RWPE2 (cell line): ENCODE results near the gene CCT7.

Experiments
- ATAC-seq: fragments of 200-7000 bp; cut with Tn5 transposase; 3 replicates; pipeline ENCODE4 v1.9.1; 2021; ENCODE audit warnings: low read depth
- DNase-seq: peaks from one replicate; pipeline ENCODE4 v3.0.0-alpha.2; 2020; ENCODE audit warnings: low spot score
- H3K27ac ChIP-seq: fragments of 450-650 bp; 2 replicates; pipeline ENCODE4 v1.5.1; 2017; ENCODE audit warnings: mild to moderate bottlenecking; ENCODE audit not compliant: poor library complexity, severe bottlenecking
- H3K27me3 ChIP-seq: fragments of 250-450 bp; sonication (Bioruptor Pico); 2 replicates; pipeline ENCODE4 v1.5.1; 2021; ENCODE audit warnings: mild to moderate bottlenecking, moderate library complexity; ENCODE audit not compliant: insufficient read depth, poor library complexity, severe bottlenecking
- H3K36me3 ChIP-seq: fragments of 250-450 bp; sonication (Bioruptor Pico); 2 replicates; pipeline ENCODE4 v1.5.1; 2020; ENCODE audit warnings: low read depth, mild to moderate bottlenecking, moderate library complexity
- H3K4me1 ChIP-seq: fragments of 250-450 bp; sonication (Bioruptor Pico); 2 replicates; pipeline ENCODE4 v1.5.1; 2021; ENCODE audit warnings: mild to moderate bottlenecking, moderate library complexity; ENCODE audit not compliant: insufficient read depth, poor library complexity, severe bottlenecking
- H3K4me3 ChIP-seq: fragments of 250-450 bp; sonication (Bioruptor Pico); 2 replicates; pipeline ENCODE4 v1.5.1; 2021; ENCODE audit warnings: mild to moderate bottlenecking, moderate library complexity; ENCODE audit not compliant: severe bottlenecking
- H3K9me3 ChIP-seq: fragments of 250-450 bp; sonication (Bioruptor Pico); 2 replicates; pipeline ENCODE4 v1.5.1; 2021; ENCODE audit warnings: mild to moderate bottlenecking, moderate library complexity; ENCODE audit not compliant: severe bottlenecking
- TF ChIP-seq, protein P1 (sequence below): fragments of 450-650 bp; IDR thresholded peaks from one replicate; pipeline ENCODE4 v1.5.1; 2017; ENCODE audit warnings: mild to moderate bottlenecking, moderate library complexity; ENCODE audit not compliant: poor library complexity, severe bottlenecking

The CCT7 gene

DNA sequence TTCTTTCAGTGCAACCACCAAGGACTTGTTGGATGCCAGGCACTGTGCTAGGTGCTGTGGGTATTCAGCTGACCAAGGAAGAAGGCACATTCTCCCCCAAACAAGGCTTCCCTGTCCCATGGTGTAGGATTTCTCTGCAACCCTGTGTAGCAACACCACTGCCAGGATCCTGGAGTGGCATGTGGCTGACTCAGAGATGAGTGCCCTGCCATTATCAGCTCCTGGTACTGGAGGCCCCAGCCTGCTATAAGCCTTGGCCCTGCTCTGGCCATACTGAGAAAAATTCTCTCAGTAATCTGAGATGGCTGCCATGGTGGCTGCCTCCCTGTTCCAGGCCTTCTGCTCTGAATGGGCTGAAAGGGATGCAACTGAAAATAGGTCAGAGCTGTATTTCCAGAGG lies 15.8 kb upstream of the CCT7 start:
- Histone ChIP-seq H3K4me3 (no peak overlapping the region), H3K9me3 (no peaks in the 10 kb centered on the region), H3K4me1 (peaks cover 7% of the 10 kb centered on the region), H3K27ac (no peak overlapping the region), H3K36me3 (peaks cover 23% of the 10 kb centered on the region; the same call in 1 of the 2 replicates), H3K27me3 (no peaks in the 10 kb centered on the region)
- ATAC-seq (peak; percentile 62), DNase-seq (no peak)
- TF ChIP-seq, protein P1, sequence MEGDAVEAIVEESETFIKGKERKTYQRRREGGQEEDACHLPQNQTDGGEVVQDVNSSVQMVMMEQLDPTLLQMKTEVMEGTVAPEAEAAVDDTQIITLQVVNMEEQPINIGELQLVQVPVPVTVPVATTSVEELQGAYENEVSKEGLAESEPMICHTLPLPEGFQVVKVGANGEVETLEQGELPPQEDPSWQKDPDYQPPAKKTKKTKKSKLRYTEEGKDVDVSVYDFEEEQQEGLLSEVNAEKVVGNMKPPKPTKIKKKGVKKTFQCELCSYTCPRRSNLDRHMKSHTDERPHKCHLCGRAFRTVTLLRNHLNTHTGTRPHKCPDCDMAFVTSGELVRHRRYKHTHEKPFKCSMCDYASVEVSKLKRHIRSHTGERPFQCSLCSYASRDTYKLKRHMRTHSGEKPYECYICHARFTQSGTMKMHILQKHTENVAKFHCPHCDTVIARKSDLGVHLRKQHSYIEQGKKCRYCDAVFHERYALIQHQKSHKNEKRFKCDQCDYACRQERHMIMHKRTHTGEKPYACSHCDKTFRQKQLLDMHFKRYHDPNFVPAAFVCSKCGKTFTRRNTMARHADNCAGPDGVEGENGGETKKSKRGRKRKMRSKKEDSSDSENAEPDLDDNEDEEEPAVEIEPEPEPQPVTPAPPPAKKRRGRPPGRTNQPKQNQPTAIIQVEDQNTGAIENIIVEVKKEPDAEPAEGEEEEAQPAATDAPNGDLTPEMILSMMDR = no peak

DNA sequence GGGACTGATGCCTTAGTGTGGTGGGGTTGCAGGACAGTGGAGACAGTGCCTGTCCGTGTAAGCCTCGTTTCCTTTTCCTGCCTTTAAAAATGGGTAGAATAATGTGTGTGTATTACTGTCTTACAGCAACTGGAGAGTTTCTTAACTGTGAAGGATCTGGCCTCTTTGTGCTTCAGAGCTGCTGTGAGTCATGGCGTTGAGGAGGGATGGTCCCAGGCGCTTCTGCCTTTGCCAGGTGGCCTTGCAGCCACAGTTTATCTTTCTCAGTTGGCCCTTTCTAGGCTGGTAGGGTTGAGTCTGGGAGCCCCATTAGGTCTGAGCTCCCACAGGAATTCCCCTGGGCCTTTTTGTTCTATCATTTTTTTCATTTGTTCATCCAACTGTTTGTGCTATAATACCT lies 10.3 kb upstream of the CCT7 start:
- H3K4me3 ChIP-seq = no peak overlapping the region
- H3K27me3 ChIP-seq = no peaks in the 10 kb centered on the region
- ATAC-seq (no peak), DNase-seq (no peak)
- TF ChIP-seq, protein P1 = no peak
- no peaks in the 10 kb centered on the region for H3K9me3 ChIP-seq
- H3K27ac ChIP-seq = no peak overlapping the region
- H3K36me3 ChIP-seq = peaks cover 26% of the 10 kb centered on the region
- no peaks in the 10 kb centered on the region for H3K4me1 ChIP-seq

DNA sequence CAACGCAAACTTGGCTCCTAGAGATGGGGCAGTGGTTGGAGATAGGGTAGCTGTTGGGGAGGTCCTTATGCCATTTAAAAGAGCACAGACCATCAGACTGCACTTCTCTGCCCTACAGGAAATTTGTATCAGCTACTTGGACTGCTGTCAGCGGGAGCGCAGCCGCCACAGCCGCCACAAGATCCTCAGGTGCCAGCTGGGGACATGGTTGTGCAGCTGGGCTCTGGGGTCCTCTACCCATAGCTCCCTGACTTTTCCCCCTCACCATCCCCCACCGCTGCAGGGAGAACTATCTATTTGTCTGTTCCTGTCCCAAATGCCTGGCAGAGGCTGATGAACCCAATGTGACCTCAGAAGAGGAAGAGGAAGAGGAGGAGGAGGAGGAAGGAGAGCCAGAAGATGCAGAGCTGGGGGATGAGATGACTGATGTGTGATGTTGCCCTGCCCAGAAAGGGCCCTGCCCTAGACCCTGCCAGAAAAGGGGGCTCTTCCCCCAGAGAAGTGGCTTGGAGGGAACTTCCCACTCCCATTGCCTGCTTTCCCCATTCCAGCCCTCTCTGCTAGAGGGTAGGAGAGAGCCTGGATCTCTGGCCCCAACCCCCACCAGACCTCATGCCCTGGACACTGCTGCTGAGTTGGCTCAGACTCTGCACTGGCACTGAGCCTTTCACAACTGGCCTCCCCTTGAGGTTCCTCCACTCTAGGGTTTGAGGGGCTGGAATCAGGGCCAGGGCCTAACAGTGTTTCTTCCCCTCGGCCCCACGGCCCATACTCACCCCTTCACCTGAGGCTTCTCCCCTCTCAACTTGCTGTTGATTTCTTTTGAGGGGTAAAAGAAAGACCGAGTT lies 8.4 kb upstream of the CCT7 start:
- ATAC-seq (no peak), DNase-seq (no peak)
- H3K27ac ChIP-seq = no peak overlapping the region
- H3K4me1 ChIP-seq = no peaks in the 10 kb centered on the region
- no peak overlapping the region for H3K4me3 ChIP-seq
- no peaks in the 10 kb centered on the region for H3K9me3 ChIP-seq
- no peaks in the 10 kb centered on the region for H3K27me3 ChIP-seq
- TF ChIP-seq, protein P1 = no peak
- H3K36me3 ChIP-seq = peaks cover 16% of the 10 kb centered on the region

DNA sequence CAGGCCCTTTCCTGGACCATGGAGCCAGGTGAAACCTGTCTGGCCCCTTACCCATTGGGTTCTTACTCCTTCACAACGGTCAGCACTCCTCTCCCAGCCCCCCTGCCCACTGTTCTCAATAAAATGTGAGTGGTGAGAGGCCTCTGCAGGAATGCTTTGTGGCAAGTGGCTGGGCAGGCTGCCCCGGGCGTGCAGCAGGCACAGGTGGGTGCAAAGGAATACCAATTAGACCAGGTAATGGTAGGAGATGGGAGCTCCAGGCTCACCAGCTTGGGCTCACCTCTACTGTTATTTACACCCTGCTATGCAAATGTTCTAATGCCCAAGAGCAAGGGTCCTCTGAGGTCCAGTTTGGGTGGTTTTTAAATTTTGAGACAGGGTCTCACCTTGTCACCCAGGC lies 7.0 kb upstream of the CCT7 start:
- ATAC-seq = no peak
- Histone ChIP-seq H3K4me1 (no peaks in the 10 kb centered on the region), H3K9me3 (no peaks in the 10 kb centered on the region), H3K27ac (no peak overlapping the region), H3K27me3 (no peaks in the 10 kb centered on the region), H3K4me3 (no peak overlapping the region), H3K36me3 (peaks cover 6% of the 10 kb centered on the region)
- DNase-seq = no peak
- TF ChIP-seq, protein P1 = no peak

DNA sequence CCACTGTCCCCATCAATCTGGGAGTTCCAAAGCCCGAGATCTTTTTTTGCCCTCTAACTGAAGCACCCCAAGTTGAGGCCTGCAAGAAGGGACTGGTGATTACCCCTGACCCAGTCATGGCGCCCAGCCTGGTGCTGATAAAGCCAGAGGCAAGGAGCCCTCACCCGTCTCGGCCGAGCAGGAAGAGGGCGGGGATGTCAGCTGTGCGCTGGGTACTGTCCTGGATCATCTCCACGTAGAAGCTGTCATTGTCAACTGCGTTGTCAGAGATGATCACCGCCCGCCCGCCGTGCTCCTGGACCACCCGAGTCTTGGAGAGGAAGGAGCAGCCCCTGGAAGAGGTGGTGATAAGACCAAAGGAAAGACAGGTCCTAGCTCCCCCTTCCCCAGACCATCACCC lies 5.5 kb upstream of the CCT7 start:
- Histone ChIP-seq H3K27me3 (no peaks in the 10 kb centered on the region), H3K36me3 (peaks cover under 1% of the 10 kb centered on the region)
- no peak for ATAC-seq

More for the DNA sequence above, 5.5 kb upstream of the CCT7 start:
- Histone ChIP-seq H3K27ac (no peak overlapping the region), H3K4me3 (no peak overlapping the region), H3K9me3 (no peaks in the 10 kb centered on the region), H3K4me1 (no peaks in the 10 kb centered on the region)
- TF ChIP-seq, protein P1 = no peak
- DNase-seq = no peak
